Ascending aorta (tissue), 2 donors: ENCODE measurements around the gene GYPA. TPM values are rescaled to one million over a fixed set of nuclear protein-coding genes. Genes with fewer than 3 reads are reported as not detected.
"Not testable (repeated sequence)": the region's sequence is repeated elsewhere in the genome, so short reads cannot be mapped to it uniquely, and the experiment has no call there.

Experiments
- DNase-seq, 2 donors: peaks; one replicate each; pipeline ENCODE4 v3.0.0-alpha.2; 2019; ENCODE audit warnings: low spot score in 2 of 2
- H3K27ac ChIP-seq, 2 donors: fragments of 200-600 bp; sonication (generic); one replicate each; pipeline ENCODE4 v1.5.1; 2016 to 2017; ENCODE audit warnings: mild to moderate bottlenecking in 1 of 2
- H3K27me3 ChIP-seq: fragments of 200-600 bp; sonication (generic); one replicate; pipeline ENCODE4 v1.5.1; 2017
- H3K36me3 ChIP-seq, 2 donors: fragments of 200-600 bp; sonication (generic); one replicate each; pipeline ENCODE4 v1.5.1; 2016
- H3K4me1 ChIP-seq, 2 donors: fragments of 200-600 bp; sonication (generic); one replicate each; pipeline ENCODE4 v1.5.1; 2016 to 2017; ENCODE audit warnings: mild to moderate bottlenecking in 1 of 2
- H3K4me3 ChIP-seq, 2 donors: fragments of 200-600 bp; sonication (generic); one replicate each; pipeline ENCODE4 v1.5.1; 2016 to 2017; ENCODE audit warnings: mild to moderate bottlenecking in 1 of 2
- H3K9me3 ChIP-seq, 2 donors: fragments of 200-600 bp; sonication (generic); one replicate each; pipeline ENCODE4 v1.5.1; 2016
- CTCF ChIP-seq, 3 experiments: fragments of 200-600 bp in 2 of 3; fragments of 450-650 bp in 1 of 3; sonication (generic) in 2 of 3; IDR thresholded peaks; one replicate each; pipeline ENCODE4 v1.5.1; 2016 to 2019; ENCODE audit warnings: antibody characterized with exemption in 3 of 3, mild to moderate bottlenecking in 1 of 3, moderate library complexity in 1 of 3
- intact Hi-C: fragments of 100-400 bp; cut with DNase I; formaldehyde crosslinking; loops from one replicate; pipeline ENCODE4 v1.15.1; 2023
- total RNA-seq: library from RNA; depleted of rRNA; stranded (reverse); fragments of >200 nt; gene quantifications from one replicate; pipeline ENCODE4 v1.1.0, GENCODE V29; 2016

GYPA gene
- total RNA-seq, 1 donor from 2014 or later: not detected

DNA sequence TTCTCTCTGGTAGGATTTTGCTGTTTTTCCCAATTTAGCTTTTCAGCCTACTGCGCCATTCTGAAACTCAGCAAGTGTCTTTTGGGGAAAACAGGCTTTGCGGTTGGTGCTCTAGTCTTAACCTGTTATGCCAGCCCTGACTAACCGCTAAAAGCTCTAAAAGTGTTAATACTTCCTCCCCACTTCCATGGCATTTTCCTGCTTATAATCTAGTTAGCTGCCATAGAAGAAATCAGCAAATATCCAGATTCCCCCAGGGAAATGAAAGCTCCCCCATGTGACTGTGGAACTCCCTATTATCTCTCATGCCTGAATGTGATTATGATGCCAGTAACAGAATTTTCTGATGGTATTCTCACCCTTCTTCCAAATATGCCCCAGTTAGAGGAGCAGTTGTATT lies 28.7 kb upstream of the GYPA start:
- Histone ChIP-seq H3K4me3 (no peak overlapping the region), H3K27ac (no peak overlapping the region), H3K4me1 (no peaks in the 10 kb centered on the region), H3K27me3 (no peaks in the 10 kb centered on the region), H3K36me3 (no peaks in the 10 kb centered on the region), H3K9me3 (no peaks in the 10 kb centered on the region)
- intact Hi-C loops: no loop called here
- no peak for DNase-seq
- no peak for TF ChIP-seq CTCF (IDR thresholded peaks at IDR 0.05)

DNA sequence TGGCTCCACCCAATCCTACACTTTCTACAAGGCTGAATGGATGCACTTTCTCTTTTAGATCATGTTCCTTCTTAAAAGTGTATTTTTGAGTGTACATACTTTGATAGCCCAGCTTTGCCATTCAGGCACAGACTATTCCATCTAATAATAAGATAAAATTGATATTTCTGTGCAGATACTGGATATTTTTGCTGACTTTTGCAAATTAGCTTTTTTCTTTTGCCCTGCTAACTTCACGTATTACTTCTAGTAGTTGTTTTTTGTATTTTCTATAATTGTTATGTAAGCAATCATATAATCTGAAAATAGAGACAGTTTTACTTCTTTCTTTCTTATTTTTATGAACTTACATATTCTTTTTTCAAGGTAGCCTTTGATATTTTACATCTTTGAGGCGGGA lies 13.5 kb upstream of the GYPA start:
- H3K36me3 ChIP-seq: no peaks in the 10 kb centered on the region
- no peaks in the 10 kb centered on the region for H3K27me3 ChIP-seq
- TF ChIP-seq CTCF (IDR thresholded peaks at IDR 0.05): no peak
- H3K9me3 ChIP-seq: peaks cover 0 to 7% of the 10 kb centered on the region in 2 donors
- H3K4me3 ChIP-seq: no peak overlapping the region
- DNase-seq: no peak
- no peaks in the 10 kb centered on the region for H3K4me1 ChIP-seq
- H3K27ac ChIP-seq: no peak overlapping the region
- intact Hi-C loops: no loop called here

GRCh38 chr4:144142690-144143326 lies 2.3 kb upstream of the GYPA start:
- H3K36me3 ChIP-seq, H3K4me3 ChIP-seq, H3K27me3 ChIP-seq, H3K27ac ChIP-seq, H3K4me1 ChIP-seq, H3K9me3 ChIP-seq, intact Hi-C loops, DNase-seq: not testable (repeated sequence)
- peak in 2 of 3 experiments; percentile 28 to 46 for TF ChIP-seq CTCF (IDR thresholded peaks at IDR 0.05)

DNA sequence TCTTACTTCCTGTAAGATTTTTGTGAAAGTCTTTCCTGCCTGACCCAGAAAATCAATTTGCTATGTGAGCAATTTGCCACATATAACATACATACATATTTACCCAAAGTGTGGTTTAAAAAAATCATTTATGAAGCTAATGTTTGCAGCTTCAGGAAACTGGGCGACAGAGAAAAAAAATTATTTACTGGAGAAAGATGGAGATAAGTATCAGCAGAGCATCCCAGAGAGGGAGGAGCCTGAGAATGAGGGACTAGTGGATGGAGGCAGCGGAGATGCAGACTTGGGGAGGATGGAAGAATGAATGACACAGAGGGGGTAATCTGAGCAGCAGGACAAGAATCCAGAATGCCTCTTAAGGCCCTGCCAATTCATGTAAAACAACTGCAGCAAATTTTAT lies 975 bp upstream of the GYPA start:
- H3K27ac ChIP-seq: no peak overlapping the region
- TF ChIP-seq CTCF (IDR thresholded peaks at IDR 0.05): no peak
- intact Hi-C loops: no loop called here
- no peaks in the 10 kb centered on the region for H3K36me3 ChIP-seq
- DNase-seq: no peak
- H3K4me3 ChIP-seq: no peak overlapping the region
- no peaks in the 10 kb centered on the region for H3K27me3 ChIP-seq
- H3K9me3 ChIP-seq: no peaks in the 10 kb centered on the region
- no peaks in the 10 kb centered on the region for H3K4me1 ChIP-seq

DNA sequence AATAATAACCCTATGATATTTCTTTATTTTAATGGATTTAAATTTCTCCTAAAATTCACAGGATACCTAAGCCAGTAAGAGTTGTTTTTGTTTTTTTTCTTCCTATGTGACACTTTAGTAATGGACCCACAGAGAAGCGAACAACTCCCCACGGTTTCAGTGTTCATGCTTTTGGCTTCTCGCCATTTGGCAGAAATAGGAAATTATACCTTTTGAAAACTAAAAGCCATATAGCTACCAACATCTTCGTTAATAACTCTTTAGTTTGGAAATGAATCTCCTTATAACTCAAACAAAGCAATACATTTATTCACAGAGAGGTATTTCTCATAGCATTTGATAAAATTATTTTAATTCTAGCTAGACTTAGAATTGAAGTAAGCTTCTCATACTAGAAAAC lies 527 bp downstream of the GYPA start:
- intact Hi-C loops, DNase-seq, H3K36me3 ChIP-seq, H3K9me3 ChIP-seq, H3K27ac ChIP-seq, H3K4me3 ChIP-seq, H3K4me1 ChIP-seq, H3K27me3 ChIP-seq: not testable (repeated sequence)

GRCh38 chr4:144139547-144139946 lies 971 bp downstream of the GYPA start:
- H3K4me1 ChIP-seq, intact Hi-C loops, H3K9me3 ChIP-seq, H3K4me3 ChIP-seq, H3K27me3 ChIP-seq, H3K36me3 ChIP-seq, DNase-seq, H3K27ac ChIP-seq: not testable (repeated sequence)

DNA sequence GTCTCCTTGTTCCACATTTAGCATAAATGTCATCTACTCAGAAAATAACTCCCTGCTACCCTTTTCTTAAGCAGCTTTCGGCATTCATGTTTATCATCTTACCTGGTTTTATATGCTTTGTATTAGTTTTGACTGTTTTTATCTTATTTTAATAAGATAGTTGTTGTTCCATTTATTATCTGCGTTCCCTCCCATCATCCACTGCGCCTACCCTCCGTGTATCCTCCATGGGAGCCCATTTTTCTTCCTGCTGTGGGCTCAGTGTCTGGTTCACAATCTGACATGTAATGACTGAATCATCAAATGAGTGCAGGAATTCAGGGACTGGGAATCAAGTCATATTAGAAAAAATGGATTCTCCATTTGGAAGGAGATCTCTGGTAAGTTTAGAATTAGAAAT lies 2.3 kb downstream of the GYPA start:
- intact Hi-C loops, H3K4me1 ChIP-seq, DNase-seq, H3K4me3 ChIP-seq, H3K36me3 ChIP-seq, H3K27me3 ChIP-seq, H3K27ac ChIP-seq, H3K9me3 ChIP-seq: not testable (repeated sequence)

DNA sequence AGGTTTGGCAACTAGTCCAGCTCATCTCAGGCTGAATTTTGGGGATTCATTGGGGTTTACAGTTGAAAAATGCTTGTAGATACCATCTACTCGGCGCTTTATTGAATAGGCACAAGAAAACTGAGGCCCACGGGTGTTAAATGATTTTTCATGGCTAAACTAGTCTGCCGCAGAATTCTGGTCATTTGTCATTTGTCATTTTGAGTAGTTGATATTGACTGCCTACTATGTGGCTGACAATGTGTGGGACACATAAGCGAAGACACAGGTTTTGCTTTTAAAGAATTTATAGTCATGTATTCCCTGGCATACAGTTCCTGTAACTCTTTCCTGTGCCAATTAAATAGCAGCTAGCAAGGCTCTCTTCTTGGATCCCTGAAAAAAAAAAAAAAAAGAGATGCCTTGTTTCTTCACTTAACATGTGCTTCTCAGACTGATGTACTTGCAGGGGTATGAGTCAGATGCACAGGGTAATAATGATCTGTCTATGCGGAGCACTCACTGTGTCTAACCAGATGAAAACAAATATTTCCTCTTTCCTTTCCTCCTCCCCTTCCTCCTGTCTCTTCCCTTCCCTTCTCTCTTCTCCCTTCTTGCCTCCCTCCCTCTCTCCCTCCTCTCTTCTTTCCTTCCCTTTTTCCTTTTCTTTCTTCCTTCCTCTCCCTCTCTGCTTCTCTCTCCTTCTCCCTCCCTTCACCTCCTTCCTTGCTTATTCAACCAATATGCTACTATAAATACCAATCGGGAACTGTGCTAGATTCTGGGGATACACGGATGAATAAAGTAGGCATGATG lies 3.2 kb downstream of the GYPA start:
- H3K27ac ChIP-seq, H3K4me1 ChIP-seq, intact Hi-C loops, H3K4me3 ChIP-seq, H3K27me3 ChIP-seq, DNase-seq, H3K9me3 ChIP-seq, H3K36me3 ChIP-seq: not testable (repeated sequence)

- H3K4me3 ChIP-seq, H3K36me3 ChIP-seq, H3K27ac ChIP-seq, H3K27me3 ChIP-seq, H3K4me1 ChIP-seq, H3K9me3 ChIP-seq, intact Hi-C loops, DNase-seq: not testable (repeated sequence)
Observed at GRCh38 chr4:144136189-144136588, 4.3 kb downstream of the GYPA start.

- H3K27ac ChIP-seq, H3K4me1 ChIP-seq, H3K9me3 ChIP-seq, DNase-seq, H3K4me3 ChIP-seq, intact Hi-C loops, H3K27me3 ChIP-seq, H3K36me3 ChIP-seq: not testable (repeated sequence)
Observed at GRCh38 chr4:144130167-144130566, 10.4 kb downstream of the GYPA start.
